Right renal cortex interstitium (tissue), 3 donors: ENCODE results near the gene CLCF1. TPM values are rescaled to one million over a fixed set of nuclear protein-coding genes. Genes with fewer than 3 reads are reported as not detected.
"Not testable (repeated sequence)": the region's sequence is repeated elsewhere in the genome, so short reads cannot be mapped to it uniquely, and the experiment has no call there.

Experiments used
- DNase-seq, 3 donors: peaks; one replicate each; pipeline ENCODE4 v3.0.0-alpha.2; 2013; ENCODE audit warnings: low read depth in 3 of 3, low spot score in 2 of 3
- polyA plus RNA-seq, 3 donors: library from polyadenylated mRNA; unstranded; fragments of 120-200 nt; gene quantifications; one replicate each; pipeline ENCODE4 v1.2.1, GENCODE V29; 2013; ENCODE audit not compliant: insufficient read length in 3 of 3

Gene CLCF1
- polyA plus RNA-seq, 3 donors = 4.2 to 4.8 (median 4.5) TPM

DNA sequence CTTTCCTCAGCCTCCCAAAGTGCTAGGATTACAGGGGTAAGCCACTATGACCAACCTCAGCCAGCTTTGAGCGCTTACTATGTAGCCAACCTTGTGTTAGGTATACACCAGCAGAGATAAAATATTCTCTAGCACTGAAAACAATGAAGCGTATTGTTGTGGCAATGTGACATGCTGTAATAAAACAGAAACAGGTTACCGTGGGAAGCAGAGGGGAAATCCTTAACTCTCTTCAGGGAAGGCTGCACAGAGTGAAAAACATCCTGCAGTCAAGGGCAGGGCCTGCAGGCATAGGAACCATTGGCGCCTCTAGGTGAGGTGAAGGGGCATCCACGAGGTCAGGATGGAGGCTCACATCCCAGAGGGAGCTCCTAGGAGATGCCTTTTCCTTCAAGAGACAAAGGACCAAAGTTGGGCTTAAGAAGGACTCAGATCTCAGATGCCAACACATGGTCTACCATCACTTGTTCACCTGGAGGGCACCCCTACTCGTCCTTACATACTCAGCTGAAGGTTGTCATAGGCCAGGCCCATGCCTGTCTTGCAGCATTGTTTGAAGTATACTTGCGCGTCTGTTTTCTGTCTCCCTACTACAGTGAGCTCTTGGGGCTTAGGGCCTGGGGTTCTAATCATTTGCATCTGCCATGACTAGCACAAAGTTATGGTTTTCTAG, 28.0 kb downstream of the CLCF1 start:
- DNase-seq = no peak

- no peak for DNase-seq
Observed at GRCh38 chr11:67344264-67344663, 29.1 kb downstream of the CLCF1 start.

DNA sequence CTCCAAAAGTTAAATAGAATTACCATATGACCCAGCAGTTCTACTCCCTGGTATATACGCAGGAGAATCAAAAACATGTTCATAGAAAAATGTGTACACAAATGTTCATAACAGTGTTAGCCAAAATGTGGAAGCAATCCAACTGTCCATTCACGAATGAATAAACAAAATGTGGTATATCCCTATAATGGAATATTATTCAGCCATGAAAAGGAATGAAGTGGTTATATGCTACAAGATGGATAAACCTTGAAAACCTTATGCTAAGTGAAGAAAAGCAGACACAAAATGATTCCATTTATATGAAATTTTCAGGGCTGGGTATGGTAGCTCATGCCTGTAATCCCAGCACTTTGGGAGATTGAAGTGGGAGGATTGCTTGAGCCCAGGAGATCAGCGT, 36.1 kb downstream of the CLCF1 start:
- DNase-seq = no peak

GRCh38 chr11:67332081-67332691, 41.2 kb downstream of the CLCF1 start:
- no peak for DNase-seq

GRCh38 chr11:67323526-67323925, 49.9 kb downstream of the CLCF1 start:
- DNase-seq = no peak

GRCh38 chr11:67322049-67322448, 51.3 kb downstream of the CLCF1 start:
- no peak for DNase-seq

DNA sequence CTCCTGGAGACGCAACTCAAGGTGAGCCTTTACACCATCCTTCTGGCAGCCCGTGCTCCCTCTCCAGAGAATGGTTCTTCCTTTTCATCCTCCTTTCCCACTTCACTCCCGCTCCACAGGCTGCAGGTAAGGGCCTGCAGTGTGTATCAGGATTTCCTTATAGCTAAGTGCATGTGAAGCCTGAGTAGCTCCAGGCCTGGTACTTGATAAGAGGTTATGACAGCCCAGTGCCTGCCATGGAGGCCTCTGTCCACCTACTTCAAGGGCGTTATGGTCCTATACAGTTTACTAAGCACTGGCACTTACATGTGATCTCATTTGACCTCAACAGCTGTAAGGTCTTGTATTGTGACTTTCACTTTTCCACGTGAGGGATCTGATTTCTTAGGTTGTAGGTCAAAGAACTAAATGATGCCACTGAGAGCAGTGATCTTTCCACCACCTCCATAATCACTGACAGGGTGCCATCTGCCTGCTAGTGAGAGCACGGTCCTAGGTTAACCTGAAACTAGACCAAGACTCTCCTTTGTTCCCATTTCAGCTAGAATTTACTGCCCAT, 52.0 kb downstream of the CLCF1 start:
- DNase-seq = no peak

- no peak for DNase-seq
Observed at GRCh38 chr11:67320691-67321090, 52.7 kb downstream of the CLCF1 start.

- no peak for DNase-seq
Observed at GRCh38 chr11:67320011-67320410, 53.4 kb downstream of the CLCF1 start.

DNA sequence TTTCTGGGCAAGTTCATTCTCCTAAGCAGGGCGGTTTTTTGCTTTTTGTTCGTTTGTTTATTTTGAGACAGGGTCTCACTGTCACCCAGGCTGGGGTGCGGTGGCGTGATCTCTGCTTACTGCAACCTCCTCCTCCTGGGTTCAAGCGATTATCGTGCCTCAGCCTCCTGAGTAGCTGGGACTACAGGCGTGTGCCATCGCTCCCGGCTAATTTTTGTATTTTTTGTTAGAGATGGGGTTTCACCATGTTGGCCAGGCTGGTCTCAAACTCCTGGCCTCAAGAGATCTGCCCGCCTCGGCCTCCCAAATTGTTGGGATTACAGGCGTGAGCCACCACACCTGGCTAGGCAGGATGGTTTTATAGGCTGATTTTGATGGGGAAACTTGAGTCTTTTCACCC, 54.5 kb downstream of the CLCF1 start:
- DNase-seq = not testable (repeated sequence)

- DNase-seq = no peak
Observed at GRCh38 chr11:67317888-67318555, 55.4 kb downstream of the CLCF1 start.

GRCh38 chr11:67317205-67317887, 56.1 kb downstream of the CLCF1 start:
- DNase-seq = peak; percentile 96 to 97 (median 96)

DNA sequence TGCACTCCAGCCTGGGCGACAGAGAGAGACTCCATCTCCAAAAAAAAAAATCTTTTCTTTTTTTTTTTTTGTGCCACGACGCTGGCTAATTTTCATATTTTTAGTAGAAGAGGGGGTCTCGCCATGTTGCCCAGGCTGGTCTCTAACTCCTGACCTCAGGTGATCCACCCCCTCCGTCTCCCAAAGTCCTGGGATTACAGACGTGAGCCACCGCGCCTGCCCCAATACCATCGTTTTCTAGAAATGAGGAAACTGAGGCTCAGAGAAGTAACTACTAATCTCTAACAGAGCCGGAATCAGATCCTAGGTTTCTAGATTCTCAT, 56.6 kb downstream of the CLCF1 start:
- DNase-seq = no peak

DNA sequence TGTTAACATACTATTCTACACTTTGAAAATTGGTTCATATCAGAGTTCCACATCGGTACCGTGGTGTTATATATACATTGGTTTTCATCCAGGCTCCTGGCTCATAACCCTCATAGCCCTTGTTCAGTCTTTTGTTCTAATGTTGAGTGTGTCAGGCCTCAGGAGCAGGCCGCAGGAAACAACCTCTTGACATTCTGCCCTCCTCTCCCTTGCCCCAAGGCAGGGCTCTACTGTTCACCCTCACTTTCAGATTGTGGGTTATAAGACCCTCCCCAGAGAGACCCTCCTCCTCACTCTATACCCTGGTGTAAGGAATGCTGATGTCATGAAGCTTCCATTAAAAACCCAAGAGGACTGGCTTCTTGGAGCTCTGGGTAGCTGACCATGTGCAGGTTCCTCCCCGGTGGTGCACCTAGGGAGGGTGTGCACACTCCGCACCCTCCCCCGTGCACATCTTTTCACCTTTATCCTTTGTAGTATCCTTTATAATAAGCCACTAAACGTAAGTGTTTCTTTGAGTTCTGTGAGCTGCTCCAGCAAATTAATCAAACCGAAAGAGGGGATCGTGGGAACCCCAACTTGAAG, 58.0 kb downstream of the CLCF1 start:
- no peak for DNase-seq

DNA sequence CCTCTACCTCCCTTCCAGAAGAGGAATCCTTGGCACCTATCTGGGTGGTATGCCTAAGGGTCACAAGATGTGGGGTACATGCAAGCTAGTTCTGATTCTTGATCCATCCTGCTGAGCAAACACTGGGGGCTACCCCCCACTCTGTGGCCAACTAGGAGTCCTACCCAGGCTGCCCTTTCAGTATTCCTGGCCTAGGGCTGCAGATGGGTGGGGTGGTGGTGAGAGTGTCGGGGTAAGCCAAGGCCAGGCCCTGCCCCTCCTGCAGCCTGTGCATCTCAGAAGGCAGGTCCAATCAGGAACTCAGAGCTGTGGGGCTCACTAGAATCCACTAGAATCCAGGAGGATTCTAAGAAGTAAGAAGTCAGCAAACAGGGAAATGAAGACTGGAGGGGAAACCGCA, 59.2 kb downstream of the CLCF1 start:
- no peak for DNase-seq

Other genes starting within 250 kb of the CLCF1 start
- gene GRK2, start 107.1 kb downstream of the CLCF1 start, polyA plus RNA-seq = 10 to 100 TPM; 48.0 to 55.7 (median 49.5) TPM
- gene ANKRD13D, start 84.3 kb downstream of the CLCF1 start, polyA plus RNA-seq = 10 to 100 TPM; 18.9 to 21.1 (median 20.8) TPM
- 10 to 100 TPM; 16.5 to 22.2 (median 19.6) TPM for gene SSH3, start 70.1 kb downstream of the CLCF1 start, polyA plus RNA-seq
- gene POLD4, start 20.1 kb downstream of the CLCF1 start, polyA plus RNA-seq = 10 to 100 TPM; 16.2 to 23.2 (median 18.8) TPM
- gene RAD9A, start 18.4 kb upstream of the CLCF1 start, polyA plus RNA-seq = 10 to 100 TPM; 15.4 to 16.4 (median 16.4) TPM
- 100 to 1,000 TPM; 132 to 171 (median 159) TPM for gene PPP1CA, start 28.3 kb upstream of the CLCF1 start, polyA plus RNA-seq
- 1 to 10 TPM; 3.8 to 4.2 (median 4.2) TPM for gene TBC1D10C, start 30.5 kb upstream of the CLCF1 start, polyA plus RNA-seq
- gene CARNS1, start 42.1 kb upstream of the CLCF1 start, polyA plus RNA-seq = 1 to 10 TPM; 1.1 to 1.5 (median 1.4) TPM
- 10 to 100 TPM; 36.0 to 45.1 (median 39.1) TPM for gene RPS6KB2, start 54.9 kb upstream of the CLCF1 start, polyA plus RNA-seq
- 1 to 10 TPM in 2 of 3 donors, under 1 TPM in 1; 0.85 to 2.6 (median 1.9) TPM for gene PTPRCAP, start 64.1 kb upstream of the CLCF1 start, polyA plus RNA-seq
- 10 to 100 TPM; 55.1 to 65.0 (median 64.0) TPM for gene CORO1B, start 69.9 kb upstream of the CLCF1 start, polyA plus RNA-seq
- gene GPR152, start 79.1 kb upstream of the CLCF1 start, polyA plus RNA-seq = not detected
- gene CABP4, start 81.8 kb upstream of the CLCF1 start, polyA plus RNA-seq = 1 to 10 TPM in 1 of 3 donors, under 1 TPM in 2; 0.44 to 1.0 (median 0.64) TPM
- gene TMEM134, start 95.7 kb upstream of the CLCF1 start, polyA plus RNA-seq = 10 to 100 TPM; 36.0 to 45.1 (median 42.7) TPM
- 10 to 100 TPM; 61.9 to 72.1 (median 66.7) TPM for gene AIP, start 109.4 kb upstream of the CLCF1 start, polyA plus RNA-seq
- gene PITPNM1, start 131.8 kb upstream of the CLCF1 start, polyA plus RNA-seq = 10 to 100 TPM; 21.5 to 26.4 (median 23.8) TPM
- 10 to 100 TPM; 31.3 to 46.8 (median 36.5) TPM for gene CDK2AP2, start 134.6 kb upstream of the CLCF1 start, polyA plus RNA-seq
- under 1 TPM in 2 of 3 donors, not detected in 1; 0.23 to 0.24 TPM for gene CABP2, start 149.8 kb upstream of the CLCF1 start, polyA plus RNA-seq
- gene GSTP1, start 210.2 kb upstream of the CLCF1 start, polyA plus RNA-seq = 100 to 1,000 TPM; 671 to 854 (median 757) TPM
- 100 to 1,000 TPM; 149 to 153 (median 149) TPM for gene NDUFV1, start 233.3 kb upstream of the CLCF1 start, polyA plus RNA-seq